Measurements from ENCODE around the gene DPH6.

The DPH6 gene

DNA sequence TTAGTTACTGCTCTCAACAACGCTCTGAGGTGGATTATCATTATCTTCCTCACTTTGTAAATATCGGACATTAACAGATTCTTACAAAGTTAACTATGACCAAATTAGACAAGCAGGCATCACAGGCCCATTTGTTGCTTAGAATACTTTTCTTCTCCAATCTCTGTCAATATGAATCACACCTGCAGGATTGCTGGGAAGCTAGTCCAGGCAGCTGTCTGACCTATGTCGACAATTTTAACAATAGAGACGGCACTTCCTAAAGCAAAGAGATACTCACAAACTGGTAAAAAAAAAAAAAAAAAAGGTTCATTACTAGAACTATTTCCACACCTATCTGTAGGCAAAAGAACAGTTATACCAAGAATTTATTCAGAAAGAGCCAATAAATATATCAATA lies 85.3 kb downstream of the DPH6 start:
- no peak overlapping the region for H3K27ac ChIP-seq
- no peak for TF ChIP-seq ZFX (IDR thresholded peaks at IDR 0.05; ENCODE audit: borderline replicate concordance)
- TF ChIP-seq, protein P1, sequence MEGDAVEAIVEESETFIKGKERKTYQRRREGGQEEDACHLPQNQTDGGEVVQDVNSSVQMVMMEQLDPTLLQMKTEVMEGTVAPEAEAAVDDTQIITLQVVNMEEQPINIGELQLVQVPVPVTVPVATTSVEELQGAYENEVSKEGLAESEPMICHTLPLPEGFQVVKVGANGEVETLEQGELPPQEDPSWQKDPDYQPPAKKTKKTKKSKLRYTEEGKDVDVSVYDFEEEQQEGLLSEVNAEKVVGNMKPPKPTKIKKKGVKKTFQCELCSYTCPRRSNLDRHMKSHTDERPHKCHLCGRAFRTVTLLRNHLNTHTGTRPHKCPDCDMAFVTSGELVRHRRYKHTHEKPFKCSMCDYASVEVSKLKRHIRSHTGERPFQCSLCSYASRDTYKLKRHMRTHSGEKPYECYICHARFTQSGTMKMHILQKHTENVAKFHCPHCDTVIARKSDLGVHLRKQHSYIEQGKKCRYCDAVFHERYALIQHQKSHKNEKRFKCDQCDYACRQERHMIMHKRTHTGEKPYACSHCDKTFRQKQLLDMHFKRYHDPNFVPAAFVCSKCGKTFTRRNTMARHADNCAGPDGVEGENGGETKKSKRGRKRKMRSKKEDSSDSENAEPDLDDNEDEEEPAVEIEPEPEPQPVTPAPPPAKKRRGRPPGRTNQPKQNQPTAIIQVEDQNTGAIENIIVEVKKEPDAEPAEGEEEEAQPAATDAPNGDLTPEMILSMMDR (IDR thresholded peaks at IDR 0.05), result no peak

DNA sequence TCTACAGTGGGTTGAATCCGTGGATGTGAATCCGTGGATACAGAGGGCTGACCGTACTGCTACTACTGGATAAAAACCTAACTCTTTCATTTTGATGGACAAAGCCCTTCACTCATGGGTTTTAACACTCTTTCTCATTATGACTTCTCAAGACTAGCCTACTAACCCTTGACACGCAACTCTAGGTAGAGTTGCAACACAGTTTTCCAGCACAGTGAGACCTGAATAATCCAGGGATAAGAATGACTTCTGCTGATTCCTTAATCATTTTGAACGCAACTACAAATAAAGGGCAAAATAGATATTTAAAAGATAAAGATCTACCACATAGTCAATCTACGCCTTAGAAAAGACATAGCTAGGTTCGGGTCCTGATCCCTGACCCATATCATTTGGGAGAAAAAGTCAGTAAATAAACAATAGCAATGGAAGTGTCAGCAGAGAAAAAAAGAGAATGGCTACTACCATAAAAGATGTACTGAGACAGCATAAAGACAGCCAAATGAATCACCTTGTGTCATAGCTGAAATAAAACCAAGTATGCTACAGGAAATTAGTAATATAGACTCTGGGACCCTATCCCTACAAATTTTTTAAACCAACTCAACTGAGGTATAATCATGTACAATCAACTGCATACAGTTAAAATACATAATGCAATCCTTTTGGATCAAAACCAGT lies 87.6 kb downstream of the DPH6 start:
- no peak overlapping the region for H3K27ac ChIP-seq
- TF ChIP-seq, protein P1 (IDR thresholded peaks at IDR 0.05), result no peak
- no peak for TF ChIP-seq ZFX (IDR thresholded peaks at IDR 0.05; ENCODE audit: borderline replicate concordance)

DNA sequence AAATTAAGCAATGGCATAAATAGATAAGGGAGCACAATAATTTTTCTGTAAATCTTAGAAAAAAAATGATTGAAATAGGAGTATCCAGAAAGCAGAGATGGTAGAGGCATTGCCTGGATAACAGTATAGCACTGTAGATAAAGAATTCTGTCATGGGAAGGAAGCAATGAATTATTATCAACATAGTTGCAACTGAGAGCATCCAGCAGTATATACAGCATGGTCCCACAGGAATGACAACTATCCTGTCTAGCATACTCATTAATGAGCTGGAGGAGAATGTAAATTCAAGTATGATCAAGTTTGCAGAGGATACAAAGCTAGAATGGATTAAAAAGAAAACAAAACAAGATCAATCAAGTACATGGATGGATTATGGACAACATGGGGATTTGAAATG lies 90.8 kb downstream of the DPH6 start:
- no peak overlapping the region for H3K27ac ChIP-seq
- TF ChIP-seq, protein P1 (IDR thresholded peaks at IDR 0.05), result no peak
- TF ChIP-seq ZFX (IDR thresholded peaks at IDR 0.05; ENCODE audit: borderline replicate concordance), result no peak

DNA sequence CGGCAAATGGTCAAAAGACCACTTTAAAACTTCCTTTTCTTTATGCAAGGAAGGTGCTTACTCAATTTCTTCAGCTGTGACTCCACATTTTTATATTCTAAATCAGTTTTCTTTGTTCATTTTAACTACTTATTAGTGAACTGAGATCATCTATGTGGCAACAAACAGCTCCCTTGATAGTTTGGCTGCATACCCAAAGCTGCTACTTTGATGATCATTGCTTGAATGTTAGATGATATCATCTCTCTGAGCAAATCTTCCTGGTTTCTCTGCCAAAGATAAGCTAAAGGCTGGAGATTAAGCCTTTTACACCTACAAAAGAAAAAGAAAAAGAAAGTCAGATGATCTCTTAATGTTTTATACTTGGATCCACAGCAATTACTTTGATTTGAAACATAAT lies 95.5 kb downstream of the DPH6 start:
- TF ChIP-seq, protein P1 (IDR thresholded peaks at IDR 0.05), result no peak
- no peak for TF ChIP-seq ZFX (IDR thresholded peaks at IDR 0.05; ENCODE audit: borderline replicate concordance)
- H3K27ac ChIP-seq, result no peak overlapping the region

DNA sequence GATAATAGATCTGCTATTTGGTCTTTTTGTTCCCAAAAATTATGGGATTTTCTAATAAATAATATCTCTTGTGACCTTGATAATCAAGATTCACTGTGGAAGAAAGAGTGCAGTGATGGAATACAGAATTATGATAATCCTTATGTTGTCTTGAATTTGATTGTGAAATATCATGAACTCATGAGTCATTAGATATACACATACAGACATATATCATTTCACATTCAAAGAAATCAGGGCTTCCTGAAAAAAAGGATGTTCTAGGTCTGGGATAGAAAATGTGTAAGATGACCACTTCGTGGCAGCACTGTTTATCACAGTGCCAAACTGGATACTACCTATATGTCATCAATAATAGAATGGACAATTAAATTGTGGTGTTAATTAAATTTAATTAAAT lies 97.7 kb downstream of the DPH6 start:
- TF ChIP-seq, protein P1 (IDR thresholded peaks at IDR 0.05), result no peak
- no peak for TF ChIP-seq ZFX (IDR thresholded peaks at IDR 0.05; ENCODE audit: borderline replicate concordance)
- no peak overlapping the region for H3K27ac ChIP-seq

DNA sequence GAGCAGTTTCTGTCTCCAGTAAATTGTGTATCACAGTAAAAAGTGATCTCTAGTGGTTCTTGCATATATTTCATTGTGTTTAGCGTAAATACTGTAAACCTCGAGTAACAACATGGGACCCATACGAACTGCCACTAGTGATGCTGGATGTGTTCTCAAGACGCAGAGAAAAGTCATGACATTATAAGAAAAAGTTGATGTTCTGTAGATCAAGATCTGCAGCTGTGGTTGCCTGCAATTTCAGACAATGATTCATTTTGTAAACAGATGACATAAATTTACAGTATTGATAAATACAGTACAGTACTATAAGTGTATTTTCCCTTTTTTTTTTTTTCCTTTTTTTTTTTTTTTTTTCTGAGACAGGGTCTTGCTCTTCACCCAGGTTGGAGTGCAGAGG lies 100.1 kb downstream of the DPH6 start:
- no peak for TF ChIP-seq ZFX (IDR thresholded peaks at IDR 0.05; ENCODE audit: borderline replicate concordance)
- TF ChIP-seq, protein P1 (IDR thresholded peaks at IDR 0.05), result no peak
- H3K27ac ChIP-seq, result no peak overlapping the region

DNA sequence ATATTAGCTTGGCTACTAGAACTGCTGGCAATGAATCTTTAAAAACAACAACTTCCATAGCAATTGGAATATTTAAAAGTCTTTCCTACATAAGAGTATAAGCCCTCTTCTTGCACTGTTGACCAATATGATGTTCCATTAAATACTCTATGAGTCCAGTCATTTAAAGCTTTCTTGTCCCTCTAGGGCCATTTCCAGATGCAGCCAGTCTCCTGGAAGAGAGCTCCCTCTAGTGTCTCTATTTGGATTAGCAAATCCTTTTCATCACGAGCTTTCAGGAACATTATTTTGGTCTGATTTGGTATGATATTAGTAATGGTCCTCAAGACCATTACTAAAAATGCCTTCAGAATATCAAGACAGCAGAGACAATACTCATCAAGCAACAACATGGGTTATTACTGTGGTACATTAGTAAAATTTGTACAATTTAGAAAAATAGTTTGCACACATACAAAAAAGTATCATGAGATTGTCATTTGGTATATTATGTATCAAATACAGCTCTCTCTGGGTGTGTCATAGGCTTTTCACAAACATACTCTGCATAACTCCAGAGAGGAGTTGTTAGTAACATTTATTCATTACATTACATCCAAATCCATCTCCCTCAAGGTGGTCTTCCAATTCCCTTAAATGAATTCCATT lies 101.3 kb downstream of the DPH6 start:
- no peak overlapping the region for H3K27ac ChIP-seq
- TF ChIP-seq ZFX (IDR thresholded peaks at IDR 0.05; ENCODE audit: borderline replicate concordance), result no peak
- TF ChIP-seq, protein P1 (IDR thresholded peaks at IDR 0.05), result peak; percentile 92

All from 22Rv1 (cell line).